ENCODE results near the gene LRRC3C.
"Not testable (repeated sequence)": the region's sequence is repeated elsewhere in the genome, so short reads cannot be mapped to it uniquely, and the experiment has no call there.

LRRC3C gene, protein sequence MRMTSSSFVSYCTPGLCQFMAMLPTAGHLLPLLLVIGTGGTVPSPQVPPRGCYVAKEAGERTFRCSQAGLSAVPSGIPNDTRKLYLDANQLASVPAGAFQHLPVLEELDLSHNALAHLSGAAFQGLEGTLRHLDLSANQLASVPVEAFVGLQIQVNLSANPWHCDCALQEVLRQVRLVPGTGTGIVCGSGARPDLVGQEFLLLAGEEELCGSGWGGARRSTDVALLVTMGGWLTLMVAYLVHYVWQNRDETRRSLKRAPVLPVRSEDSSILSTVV

DNA sequence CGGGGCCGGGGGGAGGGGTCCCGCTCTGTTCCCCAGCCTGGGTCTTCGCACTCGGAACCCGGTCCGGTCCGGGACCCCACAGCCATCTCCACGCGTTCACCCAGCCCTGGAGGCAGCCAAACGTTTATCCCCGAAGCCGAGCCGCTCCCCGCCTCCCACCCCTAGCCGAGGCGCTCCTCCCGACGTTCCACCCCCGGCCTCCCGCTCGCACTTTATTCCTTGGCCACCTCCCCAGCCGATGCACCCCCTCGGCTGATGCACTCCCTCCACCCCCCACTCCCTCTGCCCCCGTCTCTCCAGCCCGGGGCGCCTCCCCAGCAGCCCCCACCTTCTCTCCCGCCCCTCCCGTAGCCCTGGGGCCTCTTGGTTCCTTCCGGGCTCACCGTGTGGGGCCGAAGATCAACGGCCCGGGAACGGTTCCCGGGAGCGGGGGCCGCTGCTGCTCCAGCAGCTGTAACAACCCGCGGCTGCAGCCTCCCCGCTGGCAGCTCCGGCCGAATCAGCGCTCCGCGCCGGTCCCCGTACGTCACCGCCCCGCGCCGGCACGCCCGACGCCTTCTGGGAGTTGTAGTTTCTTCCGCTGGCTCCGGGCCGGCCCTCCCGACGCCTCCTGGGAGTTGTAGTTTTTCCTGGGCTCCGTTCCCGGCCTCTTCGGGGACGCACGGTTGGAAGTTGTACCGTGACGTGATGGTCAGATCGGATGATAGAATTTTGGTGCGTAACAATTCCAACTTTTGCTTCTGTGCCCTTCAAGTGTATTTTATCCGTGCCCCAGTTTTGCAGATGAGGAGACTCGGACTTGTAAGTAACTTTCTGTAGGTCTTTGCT, at the start of gene LRRC3C, which contains the start of gene ORMDL3:
TSS of gene LRRC3C (plus strand) at position 632 of the 828 bp plus-strand sequence. CDS start 13,792 bp downstream, outside the sequence.
TSS of gene ORMDL3 (minus strand) at position 501 of the 828 bp plus-strand sequence. CDS start 3,398 bp downstream, outside the sequence.
- peak; percentile 79 to 84 (median 83) for DNase-seq

- DNase-seq, result not testable (repeated sequence)
These were observed 41.4 kb upstream of the LRRC3C start for GRCh38 chr17:39886102-39886501.

GRCh38 chr17:39887078-39887477, 40.5 kb upstream of the LRRC3C start:
- DNase-seq, result no peak

GRCh38 chr17:39889200-39889599, 38.3 kb upstream of the LRRC3C start:
- DNase-seq, result no peak

- DNase-seq, result no peak
These were observed 32.7 kb upstream of the LRRC3C start for GRCh38 chr17:39894681-39895376.

GRCh38 chr17:39898088-39898487, 29.4 kb upstream of the LRRC3C start:
- no peak for DNase-seq

DNA sequence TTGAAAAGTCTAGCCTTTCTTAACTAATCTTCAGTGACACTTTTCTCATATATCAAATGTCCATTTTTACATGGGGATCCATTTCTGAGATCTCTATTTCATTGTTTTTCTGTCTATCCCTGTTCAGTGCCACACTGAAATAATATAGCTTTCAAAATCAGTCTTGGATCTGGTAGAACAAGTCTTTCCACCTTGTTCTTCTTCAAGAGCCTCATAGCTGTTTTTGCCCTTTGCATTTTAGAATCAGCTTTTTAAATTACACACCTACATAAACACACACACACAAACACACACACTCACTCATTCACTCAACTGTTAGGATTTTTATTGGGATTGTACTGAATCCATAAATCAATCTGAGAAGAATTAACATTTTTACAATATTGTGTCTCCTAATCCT, 28.3 kb upstream of the LRRC3C start:
- DNase-seq, result no peak

DNA sequence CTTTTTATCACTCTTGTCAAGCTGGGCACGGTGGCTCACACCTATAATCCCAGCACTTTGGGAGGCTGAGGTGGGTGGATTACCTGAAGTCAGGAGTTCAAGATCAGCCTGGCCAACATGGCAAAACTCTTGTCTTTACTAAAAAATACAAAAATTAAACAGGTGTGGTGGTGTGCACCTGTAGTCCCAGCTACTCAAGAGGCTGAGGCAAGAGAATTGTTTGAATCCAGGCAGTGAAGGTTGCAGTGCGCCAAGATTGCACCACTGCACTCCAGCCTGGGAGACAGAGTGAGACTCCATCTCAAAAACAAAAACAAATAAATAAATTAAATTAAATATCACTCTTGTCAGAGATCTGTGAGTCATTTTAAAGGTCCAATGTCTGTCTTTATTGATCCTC, 25.5 kb upstream of the LRRC3C start:
- DNase-seq, result not testable (repeated sequence)

- no peak for DNase-seq
These were observed 24.2 kb upstream of the LRRC3C start for GRCh38 chr17:39903158-39903884.

- no peak for DNase-seq
These were observed 22.6 kb upstream of the LRRC3C start for GRCh38 chr17:39904990-39905288.

DNA sequence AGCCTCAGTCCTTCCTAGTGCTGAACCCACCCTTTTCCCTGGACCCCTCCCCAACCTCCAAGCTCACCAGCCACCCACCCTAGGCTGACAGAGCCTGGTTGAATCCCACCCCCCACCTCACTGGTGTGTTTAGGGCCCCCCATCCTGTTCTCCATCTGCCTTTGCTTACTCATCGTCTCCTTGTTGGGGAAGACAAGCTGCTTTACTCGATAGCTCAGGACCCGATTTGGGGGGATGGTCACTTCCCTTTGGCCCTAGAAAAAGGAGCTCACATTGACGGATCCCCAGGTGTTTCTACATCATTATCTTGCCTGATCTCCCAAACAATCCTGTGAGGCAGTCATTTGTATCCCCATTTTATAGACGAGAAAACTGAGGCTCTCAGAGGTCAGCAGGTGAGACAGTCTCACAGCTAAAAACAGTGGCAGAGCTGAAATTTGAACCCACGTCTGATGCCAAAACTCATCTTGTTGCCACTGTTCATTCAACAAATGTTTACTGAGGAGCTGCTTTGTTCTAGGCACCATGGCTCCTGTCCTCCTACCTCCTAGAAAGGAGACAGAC, 18.7 kb upstream of the LRRC3C start:
- no peak for DNase-seq

- no peak for DNase-seq
These were observed 13.5 kb upstream of the LRRC3C start for GRCh38 chr17:39913989-39914388.

DNA sequence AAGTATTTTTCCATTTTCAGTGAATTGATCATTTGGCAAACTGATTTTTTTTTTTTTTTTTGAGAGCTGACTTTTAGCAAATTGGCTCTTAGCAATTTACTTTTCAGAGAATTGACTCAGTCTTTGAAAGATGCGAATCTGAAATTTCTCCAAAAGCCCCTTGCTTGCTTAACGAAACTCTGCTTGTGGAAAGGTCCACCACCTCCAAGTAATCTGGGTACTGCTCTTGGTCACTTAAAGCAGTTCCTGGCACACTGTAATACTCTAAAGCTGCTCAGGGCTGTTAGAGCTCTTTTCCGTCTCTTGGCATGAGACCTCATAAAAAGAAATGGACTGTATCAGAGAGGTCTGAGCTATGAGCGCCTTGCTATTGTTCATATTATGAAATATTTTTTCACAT, 12.0 kb upstream of the LRRC3C start:
- no peak for DNase-seq

DNA sequence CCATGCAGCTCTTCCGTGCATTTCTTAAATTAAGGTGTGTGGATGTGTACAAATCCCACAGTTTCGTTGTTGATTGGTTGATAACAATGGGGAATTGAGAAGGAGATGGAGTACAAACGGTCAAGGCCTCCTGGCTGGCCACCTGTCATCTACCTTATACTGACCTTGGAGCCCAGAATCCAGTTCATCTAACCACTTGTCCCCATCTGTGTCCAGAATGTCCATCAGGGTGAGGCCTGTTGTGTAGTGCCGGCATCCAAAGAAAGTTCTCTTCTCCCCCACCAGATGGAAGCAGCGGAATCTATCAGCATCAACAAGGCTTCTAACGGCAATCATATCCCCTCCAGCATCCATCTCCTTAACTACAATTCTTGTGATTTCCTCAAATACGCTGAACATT, 10.6 kb upstream of the LRRC3C start:
- no peak for DNase-seq

GRCh38 chr17:39919087-39919683, 8.3 kb upstream of the LRRC3C start:
- no peak for DNase-seq

- peak in 1 of 4 experiments; percentile 18 for DNase-seq
These were observed 7.0 kb upstream of the LRRC3C start for GRCh38 chr17:39920218-39921210.

DNA sequence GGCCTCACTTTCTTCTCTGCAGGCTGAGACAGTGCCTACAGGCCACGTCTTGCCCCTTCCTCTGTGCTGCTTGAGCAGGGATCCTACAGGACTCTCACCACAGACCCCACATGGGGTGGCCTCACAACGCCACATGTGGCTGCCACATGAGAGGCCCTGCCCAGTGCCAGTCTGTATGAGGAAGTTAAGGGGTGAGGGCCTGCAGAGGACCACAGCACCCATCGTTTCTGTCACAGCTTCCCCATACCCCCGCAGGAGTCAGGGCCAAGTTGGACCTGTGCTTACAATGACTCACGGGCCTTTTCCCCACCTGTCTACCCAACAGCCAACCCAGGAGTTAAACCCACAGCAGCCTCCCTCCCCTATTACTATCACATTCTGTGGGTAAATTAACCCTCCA, 6.2 kb upstream of the LRRC3C start:
- peak in 1 of 4 experiments; percentile 7 for DNase-seq

GRCh38 chr17:39922006-39922405, 5.5 kb upstream of the LRRC3C start:
- DNase-seq, result no peak

DNA sequence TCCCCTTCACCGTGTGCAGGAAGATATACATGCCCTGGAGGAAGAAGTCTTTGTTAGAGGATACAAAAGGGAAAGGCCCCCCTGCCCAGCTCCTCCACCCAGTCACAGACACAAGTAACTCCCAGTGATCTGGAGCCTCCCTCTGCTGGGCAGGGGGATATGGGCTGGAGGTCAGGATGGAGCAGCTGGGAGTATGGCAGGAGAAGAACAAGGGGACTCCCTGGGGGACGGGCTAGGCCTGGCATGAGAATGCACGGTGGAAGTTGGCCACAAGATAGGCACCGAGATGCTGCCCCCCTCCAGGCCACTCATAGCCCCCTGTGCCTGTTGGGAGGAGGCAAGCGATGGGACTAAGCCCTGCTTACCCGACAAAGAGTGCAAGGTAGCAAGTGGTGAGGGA, 4.3 kb upstream of the LRRC3C start:
- DNase-seq, result no peak

GRCh38 chr17:39923836-39924690, 3.5 kb upstream of the LRRC3C start:
- DNase-seq, result no peak
